Psoas muscle (tissue), 8 donors: ENCODE data around the gene PLBD2. TPM values are rescaled to one million over a fixed set of nuclear protein-coding genes. Genes with fewer than 3 reads are reported as not detected.

Experiments
- ATAC-seq, 4 donors: fragments of 200-7000 bp; cut with Tn5 transposase; one replicate each; pipeline ENCODE4 v1.9.1; 2020; ENCODE audit warnings: moderate library complexity in 3 of 4, mild to moderate bottlenecking in 2 of 4
- DNase-seq, 2 donors: peaks; one replicate each; pipeline ENCODE4 v3.0.0-alpha.2; 2020
- H3K27ac ChIP-seq: fragments of 200-600 bp; one replicate; pipeline ENCODE4 v1.8.0; 2022
- H3K27me3 ChIP-seq, 3 donors: fragments of 200-600 bp in 1 of 3; one replicate each; pipeline versions ENCODE4 v1.6.1 to v1.8.0; 2013 to 2022; ENCODE audit warnings: low read length in 2 of 3, mild to moderate bottlenecking in 2 of 3, moderate library complexity in 1 of 3; ENCODE audit not compliant: insufficient read depth in 3 of 3
- H3K36me3 ChIP-seq, 2 donors: fragments of 200-600 bp in 1 of 2; one replicate each; pipeline versions ENCODE4 v1.6.1 to v1.8.0; 2013 to 2022; ENCODE audit warnings: low read depth in 1 of 2, mild to moderate bottlenecking in 1 of 2, moderate library complexity in 1 of 2; ENCODE audit not compliant: insufficient read depth in 1 of 2
- H3K4me1 ChIP-seq: fragments of 200-600 bp; one replicate; pipeline ENCODE4 v1.8.0; 2022
- H3K4me3 ChIP-seq: fragments of 200-600 bp; one replicate; pipeline ENCODE4 v1.8.0; 2022; ENCODE audit warnings: mild to moderate bottlenecking
- H3K9me3 ChIP-seq: fragments of 200-600 bp; one replicate; pipeline ENCODE4 v1.8.0; 2022
- CTCF ChIP-seq: fragments of 200-600 bp; IDR thresholded peaks from one replicate; pipeline ENCODE4 v1.8.0; 2022; ENCODE audit warnings: antibody characterized with exemption
- WGBS, 3 donors: extraction: QIAGEN DNeasy Blood & Tissue Kit; methylation state at CpG; one replicate each; pipeline versions ENCODE4 v1.1.6 to v1.1.7; 2013; 5-methylcytosine and 5-hydroxymethylcytosine counted together
- intact Hi-C, 2 donors: fragments of 100-400 bp; cut with DNase I; formaldehyde crosslinking; loops; one replicate each; pipeline versions ENCODE4 v1.11.0 to v1.14.2; 2022
- polyA plus RNA-seq, 3 donors: library from polyadenylated mRNA; stranded (reverse); fragments of 200-250 nt; gene quantifications; one replicate each; pipeline ENCODE4 v1.2.3, GENCODE V29; 2013
- total RNA-seq, 4 donors: library from RNA; stranded (reverse); fragmentation: NEBNext Ultra II Directional in 2 of 4; extraction: Animal tissue kit (Norgen Biotek cat#: 25700) in 2 of 4; gene quantifications; one replicate each; pipeline versions ENCODE4 v1.2.1 to v1.2.4, GENCODE V29; 2021 to 2023
- donor health status: healthy with polysubstance abuse.
- donor health status: DM: no; HTN: no; CAD: no; lungs with moderate emphysema.
- donor health status: Bipolar disorder and iron deficiency.
- donor health status: healthy.
- donor health status: DM: yes; HTN: yes; CAD: no.
- donor health status: DM: no; HTN: no; CAD: no.
- donor health status: DM: no; HTN: no; CAD: no.
- donor health status: DM: yes; HTN: yes; CAD: no.

Gene PLBD2
- total and polyA plus RNA-seq, 7 donors = 5.2 to 21.4 (median 15.7) TPM

GRCh38 chr12:113413488-113413939 is 55.1 kb downstream of the PLBD2 start:
- Histone ChIP-seq H3K36me3 (no peaks in the 10 kb centered on the region), H3K9me3 (no peaks in the 10 kb centered on the region), H3K4me1 (no peaks in the 10 kb centered on the region), H3K27me3 (peaks cover 0 to 2% (median 0%) of the 10 kb centered on the region in 3 donors), H3K4me3 (no peak overlapping the region), H3K27ac (no peak overlapping the region)
- intact Hi-C loops = no loop called here
- 50 to 54% (median 51%) methylated on average over 11 of the region's 11 CpGs for WGBS, 3 donors
- DNase-seq = no peak
- TF ChIP-seq CTCF = no peak
- peak in 1 of 4 donors; percentile 40 for ATAC-seq

GRCh38 chr12:113414519-113415038 is 56.2 kb downstream of the PLBD2 start:
- WGBS, 3 donors = 79 to 84% (median 80%) methylated on average over 9 of the region's 9 CpGs

GRCh38 chr12:113416091-113416754 is 57.8 kb downstream of the PLBD2 start:
- no peak for TF ChIP-seq CTCF
- H3K36me3 ChIP-seq = no peaks in the 10 kb centered on the region
- no peak overlapping the region for H3K27ac ChIP-seq
- intact Hi-C loops = no loop called here
- 40 to 42% (median 42%) methylated on average over 6 of the region's 6 CpGs for WGBS, 3 donors
- ATAC-seq = no peak
- no peaks in the 10 kb centered on the region for H3K4me1 ChIP-seq
- no peaks in the 10 kb centered on the region for H3K27me3 ChIP-seq
- no peaks in the 10 kb centered on the region for H3K9me3 ChIP-seq
- no peak overlapping the region for H3K4me3 ChIP-seq
- no peak for DNase-seq

More at GRCh38 chr12:113414519-113415038, 56.2 kb downstream of the PLBD2 start:
- H3K4me3 ChIP-seq = no peak overlapping the region
- H3K9me3 ChIP-seq = no peaks in the 10 kb centered on the region
- TF ChIP-seq CTCF = no peak
- intact Hi-C loops = no loop called here
- peaks cover 0 to 2% (median 0%) of the 10 kb centered on the region in 3 donors for H3K27me3 ChIP-seq
- no peak overlapping the region for H3K27ac ChIP-seq
- ATAC-seq (no peak), DNase-seq (no peak)
- no peaks in the 10 kb centered on the region for H3K4me1 ChIP-seq
- H3K36me3 ChIP-seq = no peaks in the 10 kb centered on the region

GRCh38 chr12:113418213-113418879 is 60.0 kb downstream of the PLBD2 start:
- no peaks in the 10 kb centered on the region for H3K9me3 ChIP-seq
- H3K4me1 ChIP-seq = no peaks in the 10 kb centered on the region
- TF ChIP-seq CTCF = no peak
- no peaks in the 10 kb centered on the region for H3K27me3 ChIP-seq
- H3K36me3 ChIP-seq = no peaks in the 10 kb centered on the region
- H3K27ac ChIP-seq = no peak overlapping the region
- intact Hi-C loops = no loop called here
- no peak overlapping the region for H3K4me3 ChIP-seq
- ATAC-seq = peak in 1 of 4 donors; percentile 23
- WGBS, 3 donors = 31 to 38% (median 34%) methylated on average over 13 of the region's 13 CpGs
- DNase-seq = peak in 1 of 2 donors; percentile 33
